ENCODE results near the gene SIGLEC10.

DNA sequence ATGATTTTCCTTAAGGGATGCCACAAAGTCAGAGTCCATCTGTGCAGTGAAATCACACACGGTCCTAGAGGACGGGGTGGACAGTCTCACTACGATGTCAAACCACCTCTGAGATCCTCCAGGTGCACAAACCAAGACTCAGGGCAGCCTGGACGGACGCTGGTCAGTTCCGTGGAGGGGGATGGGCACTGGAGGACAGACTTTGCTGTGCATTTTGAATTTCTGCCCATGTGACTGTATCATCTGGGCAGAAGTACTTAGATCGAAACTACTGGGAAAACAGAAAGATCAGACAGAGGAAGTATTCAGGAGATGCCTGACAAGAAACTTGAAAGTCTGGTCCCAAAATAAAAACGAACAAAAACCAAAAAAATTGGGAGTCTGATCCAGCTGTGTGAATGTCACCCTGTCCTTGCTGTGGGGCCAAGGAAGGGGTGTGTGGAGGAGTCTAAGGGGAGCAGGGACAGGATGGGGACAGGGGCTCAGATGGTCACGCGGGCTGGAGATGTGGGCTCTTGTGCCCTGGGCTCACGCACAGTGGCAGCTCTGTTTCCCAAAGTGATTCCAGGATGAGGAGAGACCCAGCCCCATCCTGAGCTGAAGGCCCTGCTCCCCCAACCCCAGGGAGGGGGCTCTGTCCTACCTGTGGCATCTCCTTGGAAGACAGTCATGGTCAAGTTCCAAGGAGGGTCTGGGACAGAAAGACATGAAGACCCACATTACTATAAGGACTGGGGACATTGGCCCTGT is 39.3 kb upstream of the SIGLEC10 start:
- TF ChIP-seq, protein P1, sequence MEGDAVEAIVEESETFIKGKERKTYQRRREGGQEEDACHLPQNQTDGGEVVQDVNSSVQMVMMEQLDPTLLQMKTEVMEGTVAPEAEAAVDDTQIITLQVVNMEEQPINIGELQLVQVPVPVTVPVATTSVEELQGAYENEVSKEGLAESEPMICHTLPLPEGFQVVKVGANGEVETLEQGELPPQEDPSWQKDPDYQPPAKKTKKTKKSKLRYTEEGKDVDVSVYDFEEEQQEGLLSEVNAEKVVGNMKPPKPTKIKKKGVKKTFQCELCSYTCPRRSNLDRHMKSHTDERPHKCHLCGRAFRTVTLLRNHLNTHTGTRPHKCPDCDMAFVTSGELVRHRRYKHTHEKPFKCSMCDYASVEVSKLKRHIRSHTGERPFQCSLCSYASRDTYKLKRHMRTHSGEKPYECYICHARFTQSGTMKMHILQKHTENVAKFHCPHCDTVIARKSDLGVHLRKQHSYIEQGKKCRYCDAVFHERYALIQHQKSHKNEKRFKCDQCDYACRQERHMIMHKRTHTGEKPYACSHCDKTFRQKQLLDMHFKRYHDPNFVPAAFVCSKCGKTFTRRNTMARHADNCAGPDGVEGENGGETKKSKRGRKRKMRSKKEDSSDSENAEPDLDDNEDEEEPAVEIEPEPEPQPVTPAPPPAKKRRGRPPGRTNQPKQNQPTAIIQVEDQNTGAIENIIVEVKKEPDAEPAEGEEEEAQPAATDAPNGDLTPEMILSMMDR (IDR thresholded peaks at IDR 0.05; ENCODE audit: insufficient read depth, low read length, poor library complexity, severe bottlenecking), result no peak
- no peak for TF ChIP-seq EZH2phosphoT487 (conservative IDR thresholded peaks at IDR 0.05; ENCODE audit: low read length)

Measured in SU-DHL-6 (cell line).